Thoracic aorta (tissue), 2 donors: Measurements from ENCODE around the gene PSMC1. TPM values are rescaled to one million over a fixed set of nuclear protein-coding genes. Genes with fewer than 3 reads are reported as not detected.

Experiments
- ATAC-seq: fragments of 150-250 bp; one replicate; pipeline ENCODE4 v1.8.0; 2017; ENCODE audit warnings: low read depth; ENCODE audit not compliant: insufficient number of reproducible peaks, low FRiP score
- DNase-seq: peaks from one replicate; pipeline ENCODE4 v3.0.0-alpha.2; 2020; ENCODE audit warnings: low spot score
- H3K27ac ChIP-seq, 2 donors: fragments of 200-600 bp; sonication (generic); 1 replicate in 1 of 2; 2 replicates in 1 of 2; pipeline ENCODE4 v1.5.1; 2016; ENCODE audit warnings: mild to moderate bottlenecking in 2 of 2, moderate library complexity in 2 of 2
- H3K27me3 ChIP-seq: fragments of 200-600 bp; sonication (generic); replicated peaks from 2 replicates; pipeline ENCODE4 v1.6.0; 2016; ENCODE audit warnings: mild to moderate bottlenecking; ENCODE audit not compliant: insufficient read depth
- H3K36me3 ChIP-seq: fragments of 200-600 bp; sonication (generic); one replicate; pipeline ENCODE4 v1.5.1; 2016
- H3K4me1 ChIP-seq, 2 donors: fragments of 200-600 bp; sonication (generic); 1 replicate in 1 of 2; 2 replicates in 1 of 2; pipeline versions ENCODE4 v1.5.1 to v1.6.0; 2016; ENCODE audit warnings: low read depth in 2 of 2, mild to moderate bottlenecking in 1 of 2; ENCODE audit not compliant: control insufficient read depth in 1 of 2
- H3K4me3 ChIP-seq: fragments of 200-600 bp; sonication (generic); 2 replicates; pipeline ENCODE4 v1.5.1; 2016; ENCODE audit warnings: mild to moderate bottlenecking
- H3K9me3 ChIP-seq: fragments of 200-600 bp; sonication (generic); 2 replicates; pipeline ENCODE4 v1.5.1; 2016
- CTCF ChIP-seq: fragments of 200-600 bp; sonication (generic); IDR thresholded peaks from one replicate; pipeline ENCODE4 v1.5.1; 2019; ENCODE audit warnings: antibody characterized with exemption
- total RNA-seq, 2 donors: library from RNA; depleted of rRNA; stranded (reverse); fragments of >200 nt; gene quantifications; one replicate each; pipeline versions ENCODE4 v1.1.0 to v1.2.3, GENCODE V29; 2016

The PSMC1 gene
- total RNA-seq, 2 donors from 2014 or later, result 95.7 to 112 TPM

- DNase-seq (no peak), ATAC-seq (no peak)
- no peaks in the 10 kb centered on the region for H3K4me1 ChIP-seq
- H3K27me3 ChIP-seq, result no peaks in the 10 kb centered on the region
- peaks cover 11% of the 10 kb centered on the region for H3K36me3 ChIP-seq
- H3K9me3 ChIP-seq, result no peaks in the 10 kb centered on the region
- no peak overlapping the region for H3K27ac ChIP-seq
- H3K4me3 ChIP-seq, result no peak overlapping the region
- no peak for TF ChIP-seq CTCF
Measured at GRCh38 chr14:90318016-90318415, 61.7 kb downstream of the PSMC1 start.

- no peaks in the 10 kb centered on the region for H3K4me1 ChIP-seq
- ATAC-seq (no peak), DNase-seq (no peak)
- H3K9me3 ChIP-seq, result no peaks in the 10 kb centered on the region
- TF ChIP-seq CTCF, result no peak
- H3K4me3 ChIP-seq, result no peak overlapping the region
- no peaks in the 10 kb centered on the region for H3K27me3 ChIP-seq
- no peak overlapping the region for H3K27ac ChIP-seq
- peaks cover 11% of the 10 kb centered on the region for H3K36me3 ChIP-seq
Measured at GRCh38 chr14:90319173-90319572, 62.8 kb downstream of the PSMC1 start.

- no peak for TF ChIP-seq CTCF
- Histone ChIP-seq H3K4me3 (no peak overlapping the region), H3K4me1 (no peaks in the 10 kb centered on the region), H3K36me3 (peaks cover 8% of the 10 kb centered on the region), H3K9me3 (no peaks in the 10 kb centered on the region), H3K27ac (no peak overlapping the region), H3K27me3 (no peaks in the 10 kb centered on the region)
- no peak for DNase-seq
- ATAC-seq, result no peak
Measured at GRCh38 chr14:90319634-90320541, 63.5 kb downstream of the PSMC1 start.

- no peak for TF ChIP-seq CTCF
- DNase-seq, result no peak
- ATAC-seq, result no peak
Measured at GRCh38 chr14:90321891-90322290, 65.5 kb downstream of the PSMC1 start.

More at GRCh38 chr14:90321891-90322290, 65.5 kb downstream of the PSMC1 start:
- Histone ChIP-seq H3K27ac (no peak overlapping the region), H3K4me3 (no peak overlapping the region), H3K36me3 (no peaks in the 10 kb centered on the region), H3K9me3 (no peaks in the 10 kb centered on the region), H3K4me1 (peaks cover 3 to 9% of the 10 kb centered on the region in 2 donors), H3K27me3 (no peaks in the 10 kb centered on the region)

Other genes with a start within 250 kb of the PSMC1 start
- under 1 TPM; 0.14 to 0.92 TPM for gene KCNK13, start 194.6 kb upstream of the PSMC1 start, total RNA-seq
- 10 to 100 TPM; 16.8 to 21.2 TPM for gene NRDE2, start 75.4 kb downstream of the PSMC1 start, total RNA-seq
- gene CALM1, start 140.5 kb downstream of the PSMC1 start, total RNA-seq, result 100 to 1,000 TPM; 355 to 493 TPM